Hindlimb muscle (tissue), 1 donor: ENCODE measurements around the gene FARP1. TPM values are rescaled to one million over a fixed set of nuclear protein-coding genes. Genes with fewer than 3 reads are reported as not detected.

Source experiments
- DNase-seq: peaks from one replicate; pipeline ENCODE4 v3.0.0-alpha.2; 2013
- polyA plus RNA-seq: library from polyadenylated mRNA; unstranded; fragments of 120-200 nt; gene quantifications from one replicate; pipeline ENCODE4 v1.2.1, GENCODE V29; 2013; ENCODE audit not compliant: insufficient read length

Gene FARP1
- polyA plus RNA-seq, 1 donor: 101 TPM

DNA sequence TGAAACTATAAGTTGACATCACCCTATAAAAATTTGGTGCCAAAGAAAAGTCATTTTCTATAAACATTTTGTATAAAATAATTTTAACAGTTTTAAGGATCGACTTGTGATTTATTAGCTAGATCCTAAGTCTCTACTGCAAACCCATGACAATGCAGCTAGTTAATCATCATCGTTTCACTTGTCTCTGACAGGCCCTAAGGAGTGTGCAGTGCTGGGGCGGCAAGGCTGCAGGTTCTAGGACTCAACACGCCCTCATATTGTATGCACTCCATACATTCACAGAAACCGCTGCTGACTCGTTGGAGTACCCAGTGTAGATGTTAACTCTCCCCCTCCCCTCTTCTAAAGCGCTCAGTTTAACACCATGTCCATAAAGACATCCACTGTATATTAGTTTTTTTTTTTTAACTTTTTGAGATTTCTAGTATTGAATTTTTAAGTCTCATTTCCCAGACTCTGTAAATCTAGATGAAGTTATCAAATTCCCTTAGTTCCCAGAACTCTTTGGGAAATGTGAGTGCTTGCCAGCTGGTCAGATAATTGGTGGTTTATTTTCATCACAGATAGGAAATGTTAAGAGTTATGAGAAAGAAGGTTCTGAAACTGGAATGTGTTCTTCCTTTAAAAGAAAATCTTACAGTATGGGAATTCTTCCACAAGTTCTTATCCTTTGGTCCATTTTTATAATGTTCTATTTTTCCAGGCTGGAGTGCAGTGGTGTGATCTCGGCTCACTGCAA lies 197.0 kb downstream of the FARP1 start:
- DNase-seq: no peak

DNA sequence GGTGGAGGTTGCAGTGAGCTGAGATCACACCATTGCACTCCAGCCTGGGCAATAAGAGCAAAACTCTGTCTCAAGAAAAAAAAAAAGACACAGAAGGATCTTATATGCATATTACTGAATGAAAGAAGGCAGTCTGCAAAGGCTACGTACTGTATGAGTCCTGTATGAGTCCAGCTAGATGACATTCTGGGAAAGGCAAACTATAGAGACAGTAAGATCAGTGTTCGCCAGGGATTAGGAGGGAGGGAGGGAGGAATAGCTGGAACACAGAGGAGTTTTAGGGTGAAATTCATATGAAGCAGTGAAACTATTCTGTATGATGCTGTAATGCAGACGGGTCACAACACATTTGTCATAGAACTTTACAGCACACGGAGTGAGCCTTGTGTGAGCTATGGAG lies 200.1 kb downstream of the FARP1 start:
- DNase-seq: no peak

DNA sequence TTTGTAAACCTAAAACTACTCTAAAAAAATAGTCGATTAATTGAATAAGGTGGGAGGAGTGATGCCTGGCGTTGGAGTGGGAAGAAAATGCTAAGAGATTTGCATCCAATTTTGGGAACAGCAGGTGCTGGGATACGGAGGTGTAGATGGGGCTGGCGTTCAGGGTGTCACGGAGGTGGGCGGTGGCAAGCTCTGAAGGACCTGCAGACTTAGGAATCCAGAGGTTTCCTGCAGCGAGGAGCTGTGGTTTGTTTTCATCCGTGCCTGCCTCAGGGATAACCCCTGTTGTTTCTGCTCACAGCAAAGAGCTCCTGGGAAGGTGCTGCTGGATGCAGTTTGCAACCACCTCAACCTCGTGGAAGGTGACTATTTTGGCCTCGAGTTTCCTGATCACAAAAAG lies 200.6 kb downstream of the FARP1 start:
- no peak for DNase-seq

DNA sequence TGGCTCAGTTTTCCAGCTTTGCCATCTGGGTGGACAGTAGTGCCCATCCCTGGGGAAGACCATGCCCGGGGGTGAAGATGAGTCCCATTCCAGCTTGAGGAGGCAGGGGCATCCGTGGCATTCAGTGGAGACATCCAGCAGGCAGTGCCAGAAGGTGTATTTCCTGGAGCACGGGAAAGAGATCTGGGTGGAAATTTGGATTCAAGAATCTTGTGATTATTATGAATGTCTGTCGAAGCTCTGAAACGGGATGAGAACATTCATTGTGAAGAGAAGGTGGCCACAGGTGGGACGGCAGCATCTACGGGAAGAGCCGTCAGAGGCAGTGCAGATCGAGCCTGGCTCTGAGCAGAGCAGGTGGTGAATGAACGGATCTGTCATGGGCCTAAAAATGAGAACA lies 201.5 kb downstream of the FARP1 start:
- DNase-seq: no peak

DNA sequence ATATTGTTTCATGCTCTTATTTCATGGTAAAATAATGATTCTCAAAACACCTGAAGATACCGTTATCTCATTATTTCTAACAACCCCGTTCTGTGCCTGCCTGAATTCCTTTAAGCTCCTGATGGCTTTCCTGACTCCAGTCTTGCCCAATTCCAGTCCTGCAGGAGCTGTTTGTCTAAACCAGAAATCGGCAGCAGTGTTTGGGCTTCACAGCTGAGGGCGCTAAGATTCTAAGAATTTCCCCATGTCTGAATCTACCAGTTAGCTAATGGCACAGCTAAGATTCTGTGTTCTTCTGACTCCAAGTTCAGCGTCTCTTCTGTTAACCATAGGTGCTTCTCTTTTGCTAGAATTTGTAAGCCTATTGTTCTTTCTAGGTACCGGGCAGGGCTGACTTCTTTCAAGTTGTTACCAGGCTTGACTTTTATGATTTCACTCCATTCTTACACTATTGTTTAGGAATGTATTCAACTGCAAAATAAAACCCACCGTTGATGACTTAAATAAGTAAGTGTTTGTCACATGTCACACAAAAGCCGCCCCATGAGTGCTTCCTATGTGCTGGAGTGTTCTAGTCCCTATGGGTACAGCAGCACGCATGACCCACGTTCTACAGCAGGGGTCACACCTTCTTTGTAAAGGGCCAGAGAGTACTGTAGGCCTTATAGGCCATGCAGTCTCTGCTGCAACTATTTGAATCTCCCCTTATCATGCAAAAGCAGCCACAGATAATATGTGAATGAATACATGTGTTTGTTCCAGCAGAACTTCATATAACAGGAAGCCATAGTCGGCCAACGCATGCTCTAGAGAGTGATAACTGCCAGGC lies 202.4 kb downstream of the FARP1 start:
- DNase-seq: no peak

DNA sequence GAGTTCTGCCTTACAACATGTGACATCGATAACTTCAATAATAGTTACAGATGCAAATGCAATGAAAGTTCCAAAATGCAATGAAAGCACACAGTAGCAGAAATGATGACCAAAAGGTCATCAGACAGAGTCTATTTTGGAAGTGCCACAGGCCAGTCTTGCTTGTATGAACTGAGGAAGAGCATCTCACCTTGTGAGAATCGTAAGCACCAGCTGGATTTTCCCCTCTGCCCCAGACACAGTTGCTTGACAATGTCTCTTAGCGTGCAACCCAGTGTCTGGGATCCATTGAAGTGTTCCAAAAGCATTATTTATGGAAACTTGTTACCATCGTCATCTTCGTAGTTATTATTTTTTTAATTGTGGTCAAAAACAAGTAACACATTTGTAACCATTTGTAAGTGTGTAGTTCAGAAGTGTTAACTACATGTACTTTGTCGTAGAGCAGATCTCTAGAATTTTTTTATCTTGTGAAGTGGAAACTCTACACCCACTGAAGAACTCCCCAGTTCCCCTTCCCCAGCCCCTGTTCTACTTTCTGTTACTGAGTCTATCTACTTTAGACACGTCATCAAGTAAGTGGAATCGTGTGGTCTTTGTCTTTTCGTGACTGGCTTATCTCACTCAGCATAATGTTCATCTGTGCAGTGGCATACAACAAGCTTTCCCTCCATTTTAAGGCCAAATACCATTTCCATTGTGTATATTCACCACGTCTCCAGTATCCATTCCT lies 204.2 kb downstream of the FARP1 start:
- no peak for DNase-seq

DNA sequence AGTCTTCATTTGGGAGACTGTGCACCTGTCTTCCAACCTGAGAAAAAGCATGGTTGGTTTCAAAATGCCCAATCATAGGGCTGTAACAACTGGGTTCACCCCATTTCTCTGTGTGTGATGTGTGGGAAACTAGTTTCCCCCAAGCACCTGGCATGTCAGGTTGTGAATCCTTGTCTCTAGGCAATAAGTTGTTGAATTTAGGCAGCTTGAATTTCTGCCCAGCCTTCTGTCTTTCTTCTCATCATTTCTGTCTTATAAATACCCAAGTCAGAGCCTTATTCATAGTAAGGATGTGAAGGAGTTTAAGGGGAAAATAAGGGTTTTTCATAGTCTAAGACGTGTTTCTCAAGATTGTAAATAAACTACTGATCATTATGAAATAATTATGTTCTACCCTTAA lies 204.9 kb downstream of the FARP1 start:
- no peak for DNase-seq

DNA sequence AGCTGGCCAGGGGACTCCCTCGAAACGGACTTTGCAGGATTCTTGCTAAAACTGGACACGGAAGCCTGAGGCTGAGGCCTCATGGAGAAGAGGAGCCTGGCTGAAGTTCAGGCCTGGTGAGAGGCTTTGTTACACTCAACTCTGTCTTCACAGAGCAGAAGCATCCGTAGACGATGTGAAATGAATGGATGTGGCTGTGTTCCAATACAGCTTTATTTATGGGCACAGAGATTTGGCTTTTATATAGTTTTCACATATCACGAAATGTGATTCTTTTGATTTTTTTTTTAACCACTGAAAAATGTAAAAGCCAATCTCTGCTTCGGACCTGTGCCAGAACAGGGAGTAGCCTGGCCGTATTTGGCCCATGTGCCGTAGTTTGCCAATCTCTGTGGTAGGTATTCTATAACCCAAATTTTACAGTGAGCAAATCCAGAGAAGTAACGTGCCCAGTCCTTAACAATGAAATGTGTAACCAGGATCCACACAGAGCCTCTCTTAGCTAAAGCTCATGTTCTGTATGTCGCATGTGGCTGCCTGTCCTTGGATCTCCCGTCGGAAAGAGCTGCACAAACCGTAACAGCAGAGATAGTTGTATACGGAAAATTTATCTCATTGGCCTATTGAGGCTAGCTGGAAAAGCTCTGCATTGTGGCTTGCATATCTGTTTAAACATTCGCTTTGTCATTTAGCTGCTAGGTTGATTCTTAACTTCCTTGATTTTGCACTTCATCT lies 205.7 kb downstream of the FARP1 start:
- peak; percentile 39 for DNase-seq

DNA sequence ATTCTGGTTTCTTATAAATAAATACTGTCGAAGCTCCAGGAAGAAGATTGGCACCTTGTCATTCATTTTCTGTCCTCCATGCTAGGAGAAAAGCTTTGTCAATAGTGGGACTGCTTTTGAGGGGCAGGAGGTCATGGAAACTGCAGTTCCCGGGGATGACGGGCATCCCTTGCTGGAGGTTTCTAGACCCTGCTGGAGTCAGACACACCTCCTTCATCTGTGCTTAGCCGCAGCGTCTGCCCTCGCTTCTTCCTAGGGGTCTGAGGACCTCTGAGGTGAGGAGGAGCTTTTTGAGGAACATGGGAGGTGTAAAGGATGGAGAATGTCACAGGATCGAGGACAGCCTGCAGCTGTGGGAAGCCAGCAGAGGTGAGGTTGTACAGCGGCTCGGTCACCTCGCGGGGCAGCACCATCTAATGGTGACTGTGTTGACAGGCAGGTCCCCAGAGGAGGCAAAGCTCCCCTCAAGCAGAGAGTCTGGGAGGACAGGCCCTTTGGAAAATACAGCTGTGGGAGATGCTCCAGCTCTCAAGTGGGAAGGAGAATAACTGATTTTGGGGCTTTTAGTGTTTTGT lies 206.9 kb downstream of the FARP1 start:
- DNase-seq: no peak

DNA sequence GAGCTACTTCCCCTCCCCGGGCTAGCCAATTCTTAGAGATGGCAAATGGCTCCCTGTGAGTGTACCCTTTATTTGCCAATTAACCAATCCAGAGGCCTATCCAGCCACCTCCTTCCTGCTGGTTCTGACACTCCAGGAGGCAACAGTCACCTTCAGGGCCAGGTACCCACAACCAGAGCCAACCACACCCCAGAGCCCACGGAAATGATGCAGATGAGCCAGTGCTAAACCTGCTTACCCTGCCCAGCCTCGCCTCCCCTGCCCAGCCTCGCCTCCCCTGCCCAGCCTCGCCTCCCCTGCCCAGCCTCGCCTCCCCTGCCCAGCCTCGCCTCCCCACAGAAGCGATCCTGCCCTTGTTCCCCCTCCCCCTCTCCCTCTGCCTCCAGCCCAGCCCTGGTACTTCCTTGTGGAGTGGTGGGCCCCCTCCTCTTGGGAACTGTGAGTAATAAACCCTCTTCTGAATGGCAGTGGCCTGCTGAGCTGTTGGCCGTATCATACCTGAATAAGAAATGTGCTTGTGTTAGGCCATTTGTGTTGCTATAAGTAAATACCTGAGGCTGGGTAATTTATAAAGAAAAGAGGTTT lies 207.9 kb downstream of the FARP1 start:
- DNase-seq: no peak

DNA sequence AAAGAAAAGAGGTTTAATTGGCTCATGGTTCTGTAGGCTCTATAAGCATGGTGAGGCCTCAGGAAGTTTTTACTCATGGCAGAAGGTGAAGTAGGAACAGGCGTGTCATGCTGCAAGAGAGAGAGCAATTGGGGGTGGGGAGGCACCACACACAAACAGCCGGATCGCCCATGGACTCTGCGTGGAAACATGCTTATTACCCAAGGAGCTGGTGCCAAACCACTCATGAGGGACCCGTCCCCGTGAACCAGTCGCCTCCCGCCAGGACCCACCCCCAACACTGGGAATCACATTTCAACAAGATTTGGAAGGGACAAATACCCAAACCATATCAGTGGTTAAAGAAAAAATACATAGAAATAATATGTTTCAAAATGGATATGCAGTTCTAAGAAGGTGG lies 208.7 kb downstream of the FARP1 start:
- no peak for DNase-seq

DNA sequence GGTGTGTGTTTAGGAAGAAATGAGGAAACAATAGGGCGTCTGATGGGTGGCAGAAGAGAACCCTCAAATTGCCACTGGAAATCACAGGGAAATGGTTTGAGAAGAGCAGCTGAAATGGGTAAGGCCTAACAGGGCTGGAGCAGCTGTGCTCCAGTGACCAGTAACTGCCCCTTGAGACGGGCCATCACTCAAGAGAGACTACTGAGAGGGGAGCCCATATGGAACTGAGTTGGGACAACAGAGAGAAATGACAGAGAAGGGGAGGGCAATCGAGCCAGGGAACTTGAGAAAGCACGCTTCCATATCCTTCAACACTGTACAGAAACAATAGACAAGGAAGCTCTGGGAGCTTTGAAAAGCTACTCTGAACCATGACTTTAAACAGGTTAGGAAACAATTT lies 209.3 kb downstream of the FARP1 start:
- DNase-seq: no peak

DNA sequence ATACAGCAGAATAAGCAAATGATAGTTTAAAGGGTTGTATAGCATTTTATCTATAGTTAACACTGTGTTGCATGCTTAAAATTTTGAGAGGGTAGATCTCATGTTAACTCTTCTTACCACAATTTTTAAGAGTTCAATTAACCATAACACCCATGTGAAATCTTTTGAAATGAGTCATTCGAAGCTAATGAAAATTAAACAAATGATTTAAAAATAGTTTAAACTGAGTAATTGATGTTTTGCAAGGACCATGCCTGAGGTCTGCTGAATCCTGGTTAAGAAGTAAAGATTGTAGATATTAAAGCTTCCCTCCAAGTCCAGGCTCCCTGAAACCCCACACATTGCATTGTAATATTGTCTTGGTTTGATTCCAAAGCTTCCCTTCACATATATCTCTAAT lies 210.9 kb downstream of the FARP1 start:
- no peak for DNase-seq

DNA sequence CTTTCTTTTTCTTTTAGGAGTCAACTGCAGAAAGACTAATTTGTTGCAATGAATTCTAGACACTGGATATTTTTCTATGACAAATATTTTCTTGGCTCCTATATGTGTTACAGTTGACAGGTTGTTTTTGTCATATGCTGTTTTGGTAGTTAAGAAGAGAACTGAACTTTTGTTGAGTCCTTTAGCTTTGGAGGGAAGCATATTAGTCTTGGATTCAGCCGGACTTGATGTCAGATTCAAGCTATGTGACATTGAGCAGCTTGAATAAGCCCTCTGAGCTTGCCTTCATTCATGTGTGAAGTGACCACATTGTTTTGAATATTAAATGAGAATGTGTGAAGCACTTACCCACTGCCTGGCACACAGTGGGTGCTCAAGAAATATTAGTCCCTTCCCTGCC lies 216.0 kb downstream of the FARP1 start:
- DNase-seq: no peak

DNA sequence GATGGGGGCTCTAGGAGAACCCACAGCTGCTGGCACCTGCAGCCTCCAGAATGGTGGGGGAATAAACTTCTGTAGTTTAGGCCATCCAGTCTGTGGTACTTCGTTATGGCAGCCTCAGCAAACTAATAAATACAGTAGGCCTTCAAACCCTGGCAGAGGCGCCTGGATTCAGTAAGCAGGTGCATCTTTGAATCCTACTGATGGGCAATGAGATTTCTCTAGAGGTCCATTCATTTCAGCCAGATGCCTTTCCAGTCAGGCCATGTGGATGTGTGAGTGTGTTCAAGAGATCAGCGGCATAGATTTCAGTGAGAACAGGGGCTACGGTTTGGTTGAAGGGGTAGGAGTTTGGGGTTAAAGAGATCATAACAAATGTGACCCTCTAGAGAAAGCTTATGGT lies 217.7 kb downstream of the FARP1 start:
- DNase-seq: no peak

DNA sequence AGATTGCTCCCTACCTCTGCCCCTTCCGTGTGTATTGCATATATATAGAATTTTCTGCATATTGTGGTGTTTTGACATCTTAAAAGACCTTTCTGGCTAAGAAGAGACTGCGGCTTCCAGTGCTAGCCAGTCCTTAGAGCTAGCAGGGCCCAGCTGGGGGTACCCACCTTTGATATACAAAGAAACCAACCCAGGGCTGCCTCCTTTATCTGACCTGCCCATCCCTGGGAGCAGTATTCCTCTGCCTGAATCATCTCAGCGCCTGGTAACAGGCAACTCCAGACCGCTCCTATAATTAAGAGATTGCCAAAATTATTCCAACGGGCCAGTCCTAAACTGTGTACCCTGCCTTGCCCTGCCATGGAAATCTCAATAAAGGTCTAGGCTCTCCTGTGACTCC lies 220.4 kb downstream of the FARP1 start:
- no peak for DNase-seq

DNA sequence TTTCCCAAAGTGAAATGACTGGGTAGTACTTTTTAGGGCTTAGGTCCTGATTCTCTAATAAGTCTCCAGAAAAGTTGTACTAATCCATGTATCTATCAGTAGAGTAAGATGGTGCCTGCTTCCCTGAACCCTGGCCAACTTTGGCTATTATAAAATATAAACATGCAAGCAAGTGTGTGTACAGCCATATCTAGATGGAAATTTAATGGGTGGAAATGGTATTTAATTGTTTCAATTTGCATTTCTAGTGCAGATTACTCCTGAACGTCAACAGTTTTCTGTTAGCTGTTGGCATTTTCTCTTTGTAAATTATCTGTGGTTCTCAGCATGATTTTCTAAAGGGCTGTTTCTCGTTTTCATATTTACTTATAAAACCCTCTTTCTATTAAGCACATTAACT lies 221.3 kb downstream of the FARP1 start:
- no peak for DNase-seq

DNA sequence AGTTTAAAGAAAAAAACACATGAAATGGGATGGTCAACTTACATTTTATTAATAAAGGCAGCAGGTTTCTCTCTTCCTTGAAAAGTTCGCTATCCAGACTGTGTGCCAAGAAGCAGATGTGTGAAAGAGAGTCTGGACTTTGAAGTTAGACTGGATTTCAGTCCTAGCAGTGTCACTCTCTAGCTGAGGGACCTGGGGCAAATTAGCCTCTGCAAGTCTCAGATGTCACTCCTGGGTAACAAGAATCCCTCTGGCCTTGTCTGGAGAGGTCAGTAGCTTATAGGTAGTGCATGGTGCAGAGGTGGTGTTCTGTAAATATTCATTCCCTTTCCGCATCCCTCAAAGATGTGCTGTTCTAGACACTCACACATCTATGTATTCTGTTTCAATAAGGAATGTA lies 221.8 kb downstream of the FARP1 start:
- DNase-seq: no peak

DNA sequence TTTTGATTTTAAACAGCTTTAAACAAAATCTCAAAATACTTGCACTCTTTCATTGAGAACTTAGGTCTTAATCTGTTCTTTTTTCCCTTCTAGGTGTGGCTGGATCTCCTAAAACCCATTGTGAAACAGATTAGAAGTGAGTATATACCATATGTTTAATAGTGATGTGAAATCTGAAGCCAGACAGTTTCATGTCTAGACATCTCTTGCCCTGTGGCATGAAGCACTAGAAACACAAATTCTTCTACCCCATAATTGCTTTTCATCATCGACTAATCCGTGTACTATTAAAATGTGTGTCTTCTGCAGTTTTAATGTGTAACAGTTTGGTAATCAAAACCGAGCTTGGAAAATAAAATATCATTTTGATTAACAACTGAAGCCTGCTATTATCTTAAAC lies 222.4 kb downstream of the FARP1 start:
- DNase-seq: no peak

DNA sequence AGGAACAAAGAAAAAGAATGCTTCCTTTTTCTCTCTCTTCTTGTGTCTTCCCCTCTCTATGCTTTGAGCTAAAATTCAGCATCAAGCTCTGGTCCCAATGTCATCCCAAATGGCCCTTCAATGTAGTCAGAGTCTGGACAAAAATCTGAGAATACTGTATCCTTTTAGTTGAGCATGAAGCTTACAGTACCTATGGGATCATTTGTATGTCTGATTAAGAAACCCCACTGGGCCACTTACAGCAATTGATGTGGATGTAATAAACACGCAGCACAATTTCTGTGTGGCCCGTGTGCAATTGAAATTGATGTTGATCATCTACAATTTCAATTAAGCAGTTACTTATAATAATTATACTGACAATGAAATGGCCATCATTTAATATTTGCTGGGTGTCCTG lies 223.1 kb downstream of the FARP1 start:
- no peak for DNase-seq

DNA sequence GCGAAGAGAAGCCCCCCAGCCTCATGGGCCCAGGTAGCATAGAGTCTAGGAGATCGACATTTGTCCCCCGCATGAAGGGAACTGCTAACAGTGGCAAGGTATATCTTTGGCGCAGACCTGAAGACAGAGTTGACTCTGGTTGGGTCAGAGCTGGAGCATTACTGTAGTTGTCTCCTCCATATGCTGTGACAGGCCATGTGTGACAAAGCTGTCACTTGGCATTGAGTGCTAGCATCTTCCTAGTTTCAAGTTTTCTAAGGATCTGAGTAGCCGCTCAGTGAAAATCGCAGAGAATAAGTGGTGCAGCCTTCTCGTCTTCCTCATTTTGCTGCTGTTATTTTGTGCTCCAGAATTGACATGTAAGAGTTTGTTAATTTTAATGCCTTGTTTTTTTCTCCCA lies 223.5 kb downstream of the FARP1 start:
- DNase-seq: no peak

DNA sequence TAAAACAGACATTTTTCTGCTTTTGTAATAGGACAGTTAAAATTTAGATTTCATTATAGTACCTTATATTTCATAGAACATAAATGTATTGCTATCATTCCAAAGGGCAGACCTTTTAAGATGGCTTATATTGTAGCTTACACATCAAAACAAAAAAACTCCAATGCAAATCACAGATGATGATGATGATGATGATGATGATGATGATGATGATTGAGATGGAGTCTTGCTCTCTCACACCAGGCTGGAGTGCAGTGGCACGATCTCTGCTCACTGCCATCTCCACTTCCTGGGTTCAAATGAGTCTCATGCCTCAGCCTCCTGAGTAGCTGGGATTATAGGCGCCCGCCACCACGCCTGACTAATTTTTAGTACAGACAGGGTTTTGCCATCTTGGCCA lies 224.1 kb downstream of the FARP1 start:
- no peak for DNase-seq
